HCT116 (cell line): ENCODE measurements around the gene GSK3A. TPM values are rescaled to one million over a fixed set of nuclear protein-coding genes. Genes with fewer than 3 reads are reported as not detected.

Source experiments
- ATAC-seq: fragments of 200-7000 bp; cut with Tn5 transposase; 2 replicates; pipeline ENCODE4 v1.9.1; 2020; ENCODE audit warnings: mild to moderate bottlenecking, moderate library complexity
- BruUV-seq: library from RNA; stranded (reverse); fragments of 400-500 nt; replicated peaks from 2 replicates; lab custom pipeline; 2021; lab: Mats Ljungman, UMichigan
- CTCF ChIA-PET: fragments of 300-600 bp; sonication (Branson Sonifier 250); formaldehyde crosslinking; loops from one replicate; lab custom pipeline; 2021; ENCODE audit warnings: antibody characterized with exemption; lab: Charles Lee
- POLR2A ChIA-PET: fragments of 300-600, 350-600 bp; sonication (Branson Sonifier 250); formaldehyde crosslinking; loops from one replicate; lab custom pipeline; 2021; ENCODE audit warnings: antibody characterized with exemption; lab: Charles Lee
- RAD21 ChIA-PET, 2 experiments: fragments of 300-600 bp; sonication (Branson Sonifier 250); formaldehyde crosslinking; loops; one replicate each; lab custom pipeline; 2023; ENCODE audit warnings: low total read pairs in 2 of 2; ENCODE audit not compliant: uncharacterized antibody in 2 of 2, unreplicated experiment in 2 of 2, low non-redundant PET in 1 of 2; lab: Charles Lee
- DNase-seq: peaks from one replicate; pipeline ENCODE4 v3.0.0-alpha.2; 2010; ENCODE audit warnings: low read depth, low spot score
- H2AFZ ChIP-seq: fragments of 200-600 bp; shearing (Covaris generic), sonication (generic); 2 replicates; pipeline ENCODE4 v1.6.1; 2017; ENCODE audit warnings: low read depth, mixed run types, mixed read lengths, antibody characterized with exemption, low read length; ENCODE audit not compliant: poor library complexity, severe bottlenecking
- H3K27ac ChIP-seq: 2 replicates; pipeline ENCODE4 v1.5.1; 2012; ENCODE audit warnings: low read depth, low read length
- H3K27me3 ChIP-seq: fragments of 200-600 bp; sonication (generic); 2 replicates; pipeline ENCODE4 v1.6.1; 2016; ENCODE audit warnings: mixed run types, low read length, mixed read lengths; ENCODE audit not compliant: insufficient read depth
- H3K36me3 ChIP-seq, 2 experiments: fragments of 200-500 bp in 1 of 2; fragments of 200-600 bp in 1 of 2; sonication (Bioruptor generic) in 1 of 2; sonication (generic) in 1 of 2; 2 replicates each; pipeline versions ENCODE4 v1.5.1 to v1.6.1; 2014 to 2016; ENCODE audit warnings: low read length in 2 of 2, inconsistent platforms in 1 of 2, mixed read lengths in 1 of 2, mixed run types in 1 of 2; ENCODE audit not compliant: insufficient read depth in 2 of 2, control insufficient read depth in 1 of 2
- H3K4me1 ChIP-seq, 2 experiments: fragments of 200-600 bp in 1 of 2; sonication (generic) in 1 of 2; 2 replicates each; pipeline versions ENCODE4 v1.5.1 to v1.6.1; 2012 to 2017; ENCODE audit warnings: low read length in 2 of 2, inconsistent platforms in 1 of 2, mild to moderate bottlenecking in 1 of 2, mixed read lengths in 1 of 2, mixed run types in 1 of 2, moderate library complexity in 1 of 2; ENCODE audit not compliant: insufficient read depth in 2 of 2, control insufficient read depth in 1 of 2
- H3K4me2 ChIP-seq: fragments of 200-600 bp; sonication (generic); 2 replicates; pipeline ENCODE4 v1.6.1; 2017; ENCODE audit warnings: mixed run types, low read length, mixed read lengths
- H3K4me3 ChIP-seq, 2 experiments: fragments of 200-600 bp in 1 of 2; sonication (generic) in 1 of 2; replicated peaks in 1 of 2; 2 replicates each; pipeline ENCODE4 v1.5.1; 2011 to 2016; ENCODE audit warnings: low read length in 2 of 2, control low read depth in 1 of 2, low read depth in 1 of 2, mild to moderate bottlenecking in 1 of 2, mixed read lengths in 1 of 2, mixed run types in 1 of 2
- H3K79me2 ChIP-seq: fragments of 200-600 bp; sonication (generic); 2 replicates; pipeline ENCODE4 v1.6.1; 2017; ENCODE audit warnings: mild to moderate bottlenecking, mixed run types, low read length, moderate library complexity, mixed read lengths; ENCODE audit not compliant: insufficient read depth
- H3K9ac ChIP-seq: fragments of 200-600 bp; sonication (generic); 2 replicates; pipeline ENCODE4 v1.6.1; 2016; ENCODE audit warnings: low read length, mixed read lengths
- H3K9me2 ChIP-seq: fragments of 200-600 bp; sonication (generic), shearing (Covaris generic); 2 replicates; pipeline ENCODE4 v1.6.1; 2017; ENCODE audit warnings: mixed run types, mild to moderate bottlenecking, moderate library complexity; ENCODE audit not compliant: insufficient read depth
- H3K9me3 ChIP-seq, 2 experiments: fragments of 200-500 bp in 1 of 2; fragments of 200-600 bp in 1 of 2; sonication (Bioruptor generic) in 1 of 2; sonication (generic) in 1 of 2; 2 replicates each; pipeline ENCODE4 v1.6.1; 2014 to 2017; ENCODE audit warnings: low read length in 2 of 2, mixed read lengths in 2 of 2, inconsistent platforms in 1 of 2, low read depth in 1 of 2, mild to moderate bottlenecking in 1 of 2, mixed run types in 1 of 2, moderate library complexity in 1 of 2; ENCODE audit not compliant: control insufficient read depth in 1 of 2, insufficient read depth in 1 of 2
- H4K20me1 ChIP-seq: fragments of 200-600 bp; sonication (generic), shearing (Covaris generic); 2 replicates; pipeline ENCODE4 v1.6.1; 2017; ENCODE audit warnings: mixed run types, mild to moderate bottlenecking, moderate library complexity; ENCODE audit not compliant: insufficient read depth
- CBX3 ChIP-seq: IDR thresholded peaks from 2 replicates; pipeline ENCODE4 v1.6.1; 2012; ENCODE audit warnings: low read depth
- EGR1 ChIP-seq: IDR thresholded peaks from 2 replicates; pipeline ENCODE4 v1.6.1; 2012; ENCODE audit warnings: low read depth
- ELF1 ChIP-seq: IDR thresholded peaks from 2 replicates; pipeline ENCODE4 v1.6.1; 2012; ENCODE audit warnings: low read depth, borderline replicate concordance
- EZH2phosphoT487 ChIP-seq: fragments of 200-600 bp; IDR thresholded peaks from 2 replicates; pipeline ENCODE4 v1.6.1; 2018; ENCODE audit warnings: antibody characterized with exemption, borderline replicate concordance
- FOSL1 ChIP-seq: IDR thresholded peaks from 2 replicates; pipeline ENCODE4 v1.6.1; 2012; ENCODE audit warnings: low read depth
- JUND ChIP-seq: IDR thresholded peaks from 2 replicates; pipeline ENCODE4 v1.6.1; 2012
- POLR2A ChIP-seq: IDR thresholded peaks from 2 replicates; pipeline ENCODE4 v1.7.0; 2011; ENCODE audit warnings: borderline replicate concordance; ENCODE audit not compliant: insufficient read depth, insufficient read length; ENCODE audit errors: extremely low read depth
- POLR2AphosphoS5 ChIP-seq: IDR thresholded peaks from 2 replicates; pipeline ENCODE4 v1.6.1; 2011; ENCODE audit warnings: mild to moderate bottlenecking, low read depth, low read length, moderate library complexity
- RAD21 ChIP-seq: IDR thresholded peaks from 2 replicates; pipeline ENCODE4 v1.6.1; 2012; ENCODE audit warnings: low read depth, mild to moderate bottlenecking
- SIN3A ChIP-seq: IDR thresholded peaks from 2 replicates; pipeline ENCODE4 v1.6.1; 2012; ENCODE audit warnings: low read depth
- SRF ChIP-seq: IDR thresholded peaks from 2 replicates; pipeline ENCODE4 v1.6.1; 2012; ENCODE audit warnings: low read depth
- YY1 ChIP-seq: IDR thresholded peaks from 2 replicates; pipeline ENCODE4 v1.6.1; 2011; ENCODE audit warnings: low read length, low read depth, moderate library complexity, mild to moderate bottlenecking; ENCODE audit not compliant: insufficient replicate concordance; ENCODE audit errors: extremely low read depth
- ZNF274 ChIP-seq: fragments of 200-500 bp; sonication (Bioruptor generic); IDR thresholded peaks from 2 replicates; pipeline ENCODE4 v1.6.1; 2014; ENCODE audit warnings: mild to moderate bottlenecking, low read depth, low read length, inconsistent platforms
- intact Hi-C: fragments of 100-400 bp; cut with micrococcal nuclease; formaldehyde crosslinking; loops from 2 replicates; pipeline ENCODE4 v1.10.0; 2022
- total RNA-seq: library from RNA; stranded (reverse); gene quantifications from one replicate; pipeline ENCODE4 v1.2.1, GENCODE V29; 2021; ENCODE audit not compliant: unreplicated experiment
- TF ChIP-seq, protein P1 (sequence below): IDR thresholded peaks from 2 replicates; pipeline ENCODE4 v1.6.1; 2011; ENCODE audit warnings: mild to moderate bottlenecking, low read length, moderate library complexity; ENCODE audit not compliant: insufficient replicate concordance; ENCODE audit errors: extremely low read depth
- TF ChIP-seq, protein P2 (sequence below), 3 experiments: fragments of 200-600 bp in 1 of 3; sonication (generic) in 1 of 3; IDR thresholded peaks in 2 of 3; conservative IDR thresholded peaks in 1 of 3; 2 replicates each; pipeline ENCODE4 v1.5.1; 2012 to 2017; ENCODE audit warnings: low read depth in 2 of 3, low read length in 2 of 3, antibody characterized with exemption in 1 of 3, borderline replicate concordance in 1 of 3, control low read depth in 1 of 3, mild to moderate bottlenecking in 1 of 3, mixed read lengths in 1 of 3, mixed run types in 1 of 3, moderate library complexity in 1 of 3; ENCODE audit not compliant: insufficient read depth in 1 of 3

The GSK3A gene
- total RNA-seq, 1 experiment from 2014 or later, result 57.2 TPM

DNA sequence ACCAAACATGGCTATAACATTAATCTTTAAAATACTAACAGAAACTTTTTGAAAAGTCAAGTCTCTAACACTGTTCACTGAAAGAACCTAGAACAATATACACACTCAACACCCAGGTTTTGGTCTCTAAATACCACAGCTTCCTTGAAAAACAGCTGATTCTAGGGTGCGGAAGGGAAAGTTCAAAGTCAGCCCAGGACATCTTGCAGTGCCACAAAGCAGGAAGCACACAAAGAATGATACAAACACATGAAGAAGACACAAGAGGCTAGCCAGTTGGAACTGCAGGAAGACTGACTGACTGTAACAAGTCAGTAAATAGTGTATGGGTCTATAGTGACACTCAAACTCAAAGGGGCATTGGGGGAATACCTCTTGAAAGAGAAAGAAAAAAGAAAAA, 29.5 kb downstream of the GSK3A start:
- intact Hi-C loops, result no loop called here
- ChIA-PET POLR2A (no interaction called here), RAD21 (no interaction called here), CTCF (no interaction called here)
- no peak for ATAC-seq
- Histone ChIP-seq H3K4me1 (peaks cover 14 to 32% of the 10 kb centered on the region in 2 experiments), H3K4me2 (no peak overlapping the region), H3K79me2 (peaks cover 87% of the 10 kb centered on the region), H2AFZ (no peak overlapping the region), H3K9ac (no peak overlapping the region), H3K9me3 (no peaks in the 10 kb centered on the region), H3K36me3 (peaks cover 47 to 51% of the 10 kb centered on the region in 2 experiments), H3K9me2 (no peaks in the 10 kb centered on the region), H3K27me3 (no peaks in the 10 kb centered on the region), H4K20me1 (no peaks in the 10 kb centered on the region), H3K27ac (no peak overlapping the region), H3K4me3 (no peak overlapping the region)
- BruUV-seq, result no TSS peak
- DNase-seq, result no peak
- no peak for TF ChIP-seq RAD21
- no peak for TF ChIP-seq POLR2A
- no peak for TF ChIP-seq ELF1
- TF ChIP-seq CBX3, result no peak
- TF ChIP-seq, protein P1, sequence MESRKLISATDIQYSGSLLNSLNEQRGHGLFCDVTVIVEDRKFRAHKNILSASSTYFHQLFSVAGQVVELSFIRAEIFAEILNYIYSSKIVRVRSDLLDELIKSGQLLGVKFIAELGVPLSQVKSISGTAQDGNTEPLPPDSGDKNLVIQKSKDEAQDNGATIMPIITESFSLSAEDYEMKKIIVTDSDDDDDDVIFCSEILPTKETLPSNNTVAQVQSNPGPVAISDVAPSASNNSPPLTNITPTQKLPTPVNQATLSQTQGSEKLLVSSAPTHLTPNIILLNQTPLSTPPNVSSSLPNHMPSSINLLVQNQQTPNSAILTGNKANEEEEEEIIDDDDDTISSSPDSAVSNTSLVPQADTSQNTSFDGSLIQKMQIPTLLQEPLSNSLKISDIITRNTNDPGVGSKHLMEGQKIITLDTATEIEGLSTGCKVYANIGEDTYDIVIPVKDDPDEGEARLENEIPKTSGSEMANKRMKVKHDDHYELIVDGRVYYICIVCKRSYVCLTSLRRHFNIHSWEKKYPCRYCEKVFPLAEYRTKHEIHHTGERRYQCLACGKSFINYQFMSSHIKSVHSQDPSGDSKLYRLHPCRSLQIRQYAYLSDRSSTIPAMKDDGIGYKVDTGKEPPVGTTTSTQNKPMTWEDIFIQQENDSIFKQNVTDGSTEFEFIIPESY, result no peak
- TF ChIP-seq SIN3A, result no peak
- no peak for TF ChIP-seq YY1
- TF ChIP-seq ZNF274, result no peak
- TF ChIP-seq, protein P2, sequence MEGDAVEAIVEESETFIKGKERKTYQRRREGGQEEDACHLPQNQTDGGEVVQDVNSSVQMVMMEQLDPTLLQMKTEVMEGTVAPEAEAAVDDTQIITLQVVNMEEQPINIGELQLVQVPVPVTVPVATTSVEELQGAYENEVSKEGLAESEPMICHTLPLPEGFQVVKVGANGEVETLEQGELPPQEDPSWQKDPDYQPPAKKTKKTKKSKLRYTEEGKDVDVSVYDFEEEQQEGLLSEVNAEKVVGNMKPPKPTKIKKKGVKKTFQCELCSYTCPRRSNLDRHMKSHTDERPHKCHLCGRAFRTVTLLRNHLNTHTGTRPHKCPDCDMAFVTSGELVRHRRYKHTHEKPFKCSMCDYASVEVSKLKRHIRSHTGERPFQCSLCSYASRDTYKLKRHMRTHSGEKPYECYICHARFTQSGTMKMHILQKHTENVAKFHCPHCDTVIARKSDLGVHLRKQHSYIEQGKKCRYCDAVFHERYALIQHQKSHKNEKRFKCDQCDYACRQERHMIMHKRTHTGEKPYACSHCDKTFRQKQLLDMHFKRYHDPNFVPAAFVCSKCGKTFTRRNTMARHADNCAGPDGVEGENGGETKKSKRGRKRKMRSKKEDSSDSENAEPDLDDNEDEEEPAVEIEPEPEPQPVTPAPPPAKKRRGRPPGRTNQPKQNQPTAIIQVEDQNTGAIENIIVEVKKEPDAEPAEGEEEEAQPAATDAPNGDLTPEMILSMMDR (IDR thresholded peaks at IDR 0.05 in 2 of 3, conservative IDR thresholded peaks at IDR 0.05 in 1 of 3; ENCODE audit: borderline replicate concordance in 1 of 3, insufficient read depth in 1 of 3, low read depth in 2 of 3, low read length in 2 of 3), result no peak
- no peak for TF ChIP-seq POLR2AphosphoS5
- TF ChIP-seq EGR1, result no peak
- no peak for TF ChIP-seq JUND
- TF ChIP-seq FOSL1, result no peak
- no peak for TF ChIP-seq SRF
- TF ChIP-seq EZH2phosphoT487, result no peak
